Measurements from ENCODE around the gene FAM53B. TPM values are rescaled to one million over a fixed set of nuclear protein-coding genes. Genes with fewer than 3 reads are reported as not detected.

Gene FAM53B
- total RNA-seq, 1 donor from 2014 or later, result 53.4 TPM

DNA sequence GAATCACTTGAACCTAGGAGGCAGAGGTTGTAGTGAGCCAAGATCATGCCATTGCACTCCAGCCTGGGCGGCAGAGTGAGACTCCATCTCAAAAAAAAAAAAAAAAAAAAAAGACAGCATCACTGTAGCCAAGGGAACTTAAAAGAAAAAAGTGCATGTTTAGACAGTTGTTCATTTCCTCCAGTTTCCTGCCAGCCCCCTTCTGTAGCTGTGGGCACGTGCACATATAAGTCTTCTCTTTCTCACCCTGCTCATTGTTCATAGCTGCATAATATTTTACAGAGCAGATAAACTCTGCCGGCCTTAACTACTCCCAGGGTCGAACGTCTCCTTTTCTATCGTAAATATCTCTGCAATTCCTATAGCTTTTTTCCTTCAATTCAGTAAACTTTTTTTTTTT is 149.9 kb downstream of the FAM53B start:
- DNase-seq, result no peak
- no peak overlapping the region for H3K27ac ChIP-seq (replicated peaks)
- no peaks in the 10 kb centered on the region for H3K36me3 ChIP-seq
- TF ChIP-seq CTCF (IDR thresholded peaks at IDR 0.05; ENCODE audit: borderline replicate concordance), result no peak
- H3K4me1 ChIP-seq, result peaks cover 7% of the 10 kb centered on the region
- no peaks in the 10 kb centered on the region for H3K27me3 ChIP-seq (ENCODE audit: low read depth)
- intact Hi-C loops (cut with micrococcal nuclease), result no loop called here
- H3K9me3 ChIP-seq (replicated peaks), result peaks cover 9% of the 10 kb centered on the region
- H3K4me3 ChIP-seq, result no peak overlapping the region

DNA sequence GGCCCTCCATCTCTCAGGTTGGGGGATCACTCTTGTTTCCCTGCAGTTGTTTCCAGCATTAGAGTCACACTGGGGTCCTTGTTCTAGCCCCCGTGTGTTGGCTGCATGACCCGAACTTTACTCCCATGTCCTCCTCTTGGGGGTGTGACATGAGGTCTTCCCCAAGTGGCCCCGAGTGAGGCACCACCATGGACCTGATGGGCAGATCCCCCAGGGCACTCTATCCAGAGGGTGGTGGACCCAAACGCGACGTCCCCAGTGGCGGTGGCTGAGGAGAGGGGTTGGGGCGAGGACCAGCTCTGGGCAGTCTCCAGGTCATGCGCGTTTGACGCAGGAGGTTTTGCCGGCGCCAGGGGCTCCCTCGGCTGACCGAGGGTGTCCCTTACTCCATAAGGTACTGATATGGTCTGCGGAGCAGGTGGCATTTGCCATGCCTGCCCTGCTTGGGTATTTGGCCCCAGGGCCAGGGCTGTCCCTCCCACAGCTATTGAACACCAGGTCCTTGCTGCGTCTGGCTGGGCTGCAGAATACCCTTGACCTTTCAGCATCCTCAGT is 150.7 kb downstream of the FAM53B start:
- peak; percentile 13 for DNase-seq
- no peak overlapping the region for H3K27ac ChIP-seq (replicated peaks)
- TF ChIP-seq CTCF (IDR thresholded peaks at IDR 0.05; ENCODE audit: borderline replicate concordance), result no peak
- H3K4me1 ChIP-seq, result peaks cover 14% of the 10 kb centered on the region
- H3K36me3 ChIP-seq, result no peaks in the 10 kb centered on the region
- intact Hi-C loops (cut with micrococcal nuclease), result no loop called here
- no peak overlapping the region for H3K4me3 ChIP-seq
- peaks cover 9% of the 10 kb centered on the region for H3K9me3 ChIP-seq (replicated peaks)
- H3K27me3 ChIP-seq (ENCODE audit: low read depth), result no peaks in the 10 kb centered on the region

GRCh38 chr10:124592736-124593430 is 151.3 kb downstream of the FAM53B start:
- TF ChIP-seq CTCF (IDR thresholded peaks at IDR 0.05; ENCODE audit: borderline replicate concordance), result no peak
- Histone ChIP-seq H3K36me3 (no peaks in the 10 kb centered on the region), H3K4me1 (peaks cover 19% of the 10 kb centered on the region), H3K27me3 (ENCODE audit: low read depth) (no peaks in the 10 kb centered on the region), H3K4me3 (no peak overlapping the region), H3K9me3 (replicated peaks) (peaks cover 9% of the 10 kb centered on the region), H3K27ac (replicated peaks) (no peak overlapping the region)
- intact Hi-C loops (cut with micrococcal nuclease), result no loop called here
- DNase-seq, result peak; percentile 7

DNA sequence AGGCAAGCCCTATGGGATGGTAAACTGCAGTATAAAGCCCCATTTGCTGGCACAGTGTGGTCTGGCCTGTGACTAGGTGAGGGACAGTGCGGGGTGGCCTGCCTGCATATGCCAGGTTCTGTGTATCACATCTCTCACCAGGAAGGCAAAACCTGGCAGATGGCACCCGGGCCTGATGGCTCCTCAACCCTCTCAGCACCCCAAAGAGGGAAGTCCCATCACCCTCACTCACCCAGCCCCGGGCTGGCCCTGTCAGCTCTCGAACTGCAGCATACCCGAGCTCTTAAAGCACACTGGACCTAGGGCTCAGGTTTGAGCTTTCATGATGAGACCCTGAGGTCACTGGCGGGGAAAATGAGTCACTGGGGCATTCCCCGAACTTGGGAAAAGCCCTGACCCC is 152.1 kb downstream of the FAM53B start:
- intact Hi-C loops (cut with micrococcal nuclease), result no loop called here
- no peak for DNase-seq
- TF ChIP-seq CTCF (IDR thresholded peaks at IDR 0.05; ENCODE audit: borderline replicate concordance), result no peak

DNA sequence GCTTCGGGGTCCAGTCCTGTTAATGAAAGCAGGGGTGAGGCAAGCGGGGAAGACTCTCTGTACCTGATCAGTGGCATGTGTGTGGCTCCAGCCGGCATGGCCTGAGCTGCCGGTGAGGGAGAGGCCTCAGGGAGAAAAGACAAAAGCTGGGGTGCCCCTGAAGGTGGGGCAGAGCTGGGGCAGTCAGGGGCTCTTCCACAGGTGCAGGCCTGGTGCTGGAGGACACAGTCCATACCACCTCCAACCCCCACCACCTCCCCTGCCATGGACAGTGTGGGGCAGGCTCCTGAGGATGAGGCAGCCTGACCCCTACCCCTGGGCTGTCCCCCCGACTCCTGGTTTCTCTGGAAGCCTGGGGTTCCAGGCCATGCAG is 153.1 kb downstream of the FAM53B start:
- peaks cover 9% of the 10 kb centered on the region for H3K9me3 ChIP-seq (replicated peaks)
- intact Hi-C loops (cut with micrococcal nuclease), result no loop called here
- TF ChIP-seq CTCF (IDR thresholded peaks at IDR 0.05; ENCODE audit: borderline replicate concordance), result no peak
- peaks cover 19% of the 10 kb centered on the region for H3K4me1 ChIP-seq
- no peak for DNase-seq
- H3K27me3 ChIP-seq (ENCODE audit: low read depth), result no peaks in the 10 kb centered on the region
- no peaks in the 10 kb centered on the region for H3K36me3 ChIP-seq
- no peak overlapping the region for H3K4me3 ChIP-seq
- no peak overlapping the region for H3K27ac ChIP-seq (replicated peaks)

More for the DNA sequence above, 152.1 kb downstream of the FAM53B start:
- H3K9me3 ChIP-seq (replicated peaks), result peaks cover 9% of the 10 kb centered on the region
- no peak overlapping the region for H3K4me3 ChIP-seq
- H3K4me1 ChIP-seq, result peaks cover 19% of the 10 kb centered on the region
- no peak overlapping the region for H3K27ac ChIP-seq (replicated peaks)
- no peaks in the 10 kb centered on the region for H3K36me3 ChIP-seq
- H3K27me3 ChIP-seq (ENCODE audit: low read depth), result no peaks in the 10 kb centered on the region
